ENCODE data around the gene NR6A1. TPM values are rescaled to one million over a fixed set of nuclear protein-coding genes. Genes with fewer than 3 reads are reported as not detected.

NR6A1 gene
- total RNA-seq, 1 donor from 2014 or later = 0.81 TPM

DNA sequence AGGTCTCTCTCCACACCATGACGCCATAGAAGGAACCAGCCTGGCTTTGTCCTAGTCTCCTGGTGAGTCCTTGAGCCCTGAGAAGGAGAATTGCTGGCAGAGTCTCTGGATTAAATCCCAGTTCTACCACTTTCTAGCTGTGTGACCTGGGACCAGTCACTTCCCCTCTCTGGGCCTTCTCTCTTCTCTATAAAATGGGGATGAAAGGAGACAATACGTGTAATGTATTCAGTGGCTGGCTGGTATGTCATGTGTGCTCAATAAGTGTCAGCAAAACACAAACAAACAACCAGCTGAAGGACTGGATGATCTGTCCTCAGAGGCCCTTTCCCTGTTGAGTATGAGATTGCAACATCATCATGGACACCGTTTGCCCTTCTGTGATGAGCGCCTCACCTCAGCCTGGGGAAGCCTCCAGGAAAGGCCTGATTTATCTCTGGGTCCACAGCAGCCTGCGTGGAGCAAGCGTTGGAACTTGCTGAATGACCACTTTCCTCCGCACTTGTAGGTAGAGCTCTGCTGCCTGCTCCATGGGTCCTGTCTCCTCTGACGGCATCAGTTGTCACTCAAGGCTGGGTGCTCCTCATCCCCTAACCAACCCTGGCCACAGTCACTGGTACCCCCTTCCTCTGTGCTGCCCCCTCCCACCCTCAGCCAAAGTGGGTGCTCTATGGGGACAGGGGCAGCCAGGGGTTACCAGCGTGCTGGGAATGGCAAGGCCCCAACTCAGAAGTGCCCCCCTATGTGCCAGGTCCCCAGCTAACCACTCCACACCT lies 260.3 kb downstream of the NR6A1 start:
- intact Hi-C loops (cut with micrococcal nuclease) = no loop called here

DNA sequence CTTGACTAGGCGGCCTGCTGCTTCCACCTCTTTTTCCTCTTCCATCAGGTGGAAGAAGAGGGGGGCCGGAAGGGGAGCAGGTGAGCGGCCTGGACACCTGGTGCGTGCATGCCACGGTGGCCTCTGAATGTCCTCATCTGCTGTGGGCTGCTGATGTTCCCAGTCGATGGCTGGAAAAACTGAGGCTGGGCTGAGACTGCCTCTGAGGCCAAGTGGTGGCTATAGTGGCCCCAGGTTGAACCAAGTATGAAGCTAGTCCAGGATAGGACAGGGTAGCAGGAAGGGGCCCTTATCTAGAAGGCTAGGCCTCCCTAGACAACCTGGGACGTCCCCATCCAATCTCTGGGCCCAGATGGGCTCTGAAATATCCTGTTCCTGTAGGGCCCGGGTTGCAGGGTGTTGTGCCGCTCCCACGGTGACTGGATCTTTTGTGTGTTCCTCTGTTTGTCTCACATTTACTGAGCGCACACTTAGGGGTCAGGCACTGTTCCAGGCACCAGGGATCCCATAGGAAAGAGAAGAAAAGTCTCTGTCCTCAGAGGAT lies 263.2 kb downstream of the NR6A1 start:
- intact Hi-C loops (cut with micrococcal nuclease) = no loop called here

DNA sequence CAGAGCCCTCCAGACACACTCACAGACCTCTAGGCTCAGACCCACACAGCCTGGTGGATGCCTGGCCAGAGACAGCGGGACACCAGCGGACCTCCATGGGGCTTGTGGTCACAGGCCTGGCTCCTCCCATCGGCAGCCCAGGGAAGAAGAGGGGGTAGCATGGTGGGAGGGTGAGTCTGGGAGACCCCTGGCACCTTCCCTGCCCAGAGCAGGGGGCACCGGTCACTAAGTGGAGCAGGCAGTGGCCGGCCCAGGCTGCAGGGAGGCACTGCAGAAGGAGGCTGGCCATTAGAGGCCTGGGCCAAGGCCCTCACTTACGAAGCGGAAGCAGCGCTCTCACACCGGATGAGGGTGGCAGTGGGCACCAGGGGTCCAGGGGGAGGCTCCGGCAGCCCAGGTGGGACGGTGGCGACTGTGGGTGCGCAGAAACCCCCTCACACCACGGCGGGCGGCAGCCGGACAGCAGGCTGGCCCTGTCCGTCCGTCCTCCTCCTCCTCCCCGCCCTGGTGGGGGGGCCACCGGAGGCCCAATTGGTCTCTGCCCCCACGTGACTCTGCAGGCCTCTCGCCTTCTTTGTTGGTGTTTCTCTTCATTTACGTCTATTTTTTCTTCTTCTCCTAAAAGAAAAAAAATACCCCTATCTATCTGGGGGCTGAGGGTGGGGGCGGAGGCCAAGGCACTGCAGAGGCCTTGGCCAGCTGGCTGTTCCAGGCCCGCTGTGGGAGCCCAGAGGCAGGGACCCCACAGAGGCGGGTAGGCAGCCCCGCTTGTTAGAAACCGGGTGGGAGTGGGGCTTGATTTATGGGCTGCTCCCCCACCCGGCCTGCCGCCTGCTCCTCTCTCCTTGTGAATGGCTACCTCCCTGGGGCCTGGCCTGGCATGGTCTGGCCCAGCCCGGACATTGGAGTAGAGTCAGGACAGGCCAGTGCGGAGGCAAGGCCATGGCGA lies 263.9 kb downstream of the NR6A1 start, which contains the start of gene NR5A1:
TSS of gene NR5A1 (minus strand) at position 469 of the 949 bp plus-strand sequence. CDS start 4,004 bp downstream, outside the sequence.
- intact Hi-C loops (cut with micrococcal nuclease) = no loop called here

DNA sequence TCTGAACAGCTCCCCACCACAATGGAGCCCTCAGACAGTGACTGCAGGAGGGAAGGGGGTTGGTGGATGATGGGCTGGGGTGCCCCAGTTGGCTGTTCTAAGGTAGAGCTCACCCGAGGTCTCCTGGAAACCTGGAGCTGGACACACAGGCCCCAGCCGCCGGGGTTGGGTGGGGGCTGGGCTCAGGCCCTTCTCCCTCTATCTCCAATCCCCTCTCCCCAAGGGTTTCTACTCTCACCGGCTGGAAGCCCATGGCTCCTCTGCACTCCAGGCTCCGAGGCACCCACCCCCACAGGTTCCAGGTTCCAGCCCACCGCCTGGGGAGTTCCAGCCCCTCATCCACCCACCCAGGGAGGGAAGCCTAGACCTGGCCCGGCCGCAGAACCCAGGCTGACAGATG lies 264.7 kb downstream of the NR6A1 start:
- intact Hi-C loops (cut with micrococcal nuclease) = no loop called here

DNA sequence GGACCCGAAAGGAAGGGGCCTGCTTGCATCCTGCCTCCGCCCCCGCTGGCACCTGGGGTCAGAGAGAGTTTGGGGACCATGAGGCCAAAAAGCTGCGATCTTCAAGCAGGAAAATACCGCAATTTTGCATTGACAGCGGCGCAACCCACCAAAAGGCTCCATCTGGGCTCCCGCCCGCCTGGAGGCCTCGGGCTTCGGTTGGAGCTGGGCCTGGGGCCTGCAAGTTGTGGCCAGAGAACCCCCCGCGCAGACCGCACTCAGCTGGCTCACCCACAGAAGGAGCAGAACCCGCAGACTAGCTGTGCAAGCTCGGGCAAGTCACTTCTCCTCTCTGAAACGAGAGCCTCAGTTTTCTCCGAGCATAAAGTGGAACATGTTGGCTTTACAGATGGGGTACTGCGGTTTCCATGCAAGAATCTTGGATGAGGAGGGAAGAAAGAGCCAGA lies 265.2 kb downstream of the NR6A1 start:
- intact Hi-C loops (cut with micrococcal nuclease) = no loop called here

DNA sequence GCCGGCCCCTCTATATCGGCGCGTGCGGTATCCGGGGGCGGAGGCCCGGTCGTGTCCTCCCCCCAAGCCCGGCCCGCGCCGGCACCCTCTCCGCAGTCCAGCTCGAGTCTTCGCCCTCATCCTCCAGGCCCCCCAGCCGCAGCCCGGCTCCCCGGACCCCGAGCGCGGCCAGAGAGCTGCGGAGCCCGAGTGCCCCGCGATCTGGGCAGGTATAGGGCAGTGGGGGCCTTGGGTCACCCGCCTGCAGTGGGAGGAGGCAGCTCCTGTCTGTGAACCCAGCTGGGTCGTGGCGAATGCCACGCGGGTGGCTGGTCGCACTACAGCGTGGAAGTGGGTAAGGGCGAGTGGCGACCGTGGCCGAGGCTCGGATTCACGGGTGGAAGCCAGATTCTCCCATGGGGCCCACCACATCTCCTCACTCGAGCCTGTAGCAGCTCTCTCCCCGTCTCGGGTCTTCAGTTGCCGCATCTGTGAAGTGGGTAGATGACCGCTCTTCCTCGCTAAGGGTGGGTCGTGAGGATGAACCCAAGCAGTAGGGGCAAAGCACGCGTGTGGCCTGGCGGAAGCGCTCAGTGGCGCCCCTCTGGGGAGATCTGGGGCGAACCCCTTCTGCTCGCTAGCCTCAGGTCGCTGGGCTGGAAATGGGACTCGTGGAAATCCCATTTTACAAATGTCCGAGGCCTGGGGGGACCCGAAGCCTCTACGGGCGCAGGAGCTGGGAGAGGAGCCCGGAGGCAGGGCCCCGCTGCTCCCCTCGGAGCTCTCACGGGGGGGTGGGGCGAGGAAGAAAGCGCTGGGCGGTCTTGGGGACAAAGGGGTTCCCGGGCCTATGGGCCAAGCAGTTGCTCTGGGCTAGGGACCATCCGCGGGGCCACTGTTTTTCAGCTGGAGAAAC lies 265.9 kb downstream of the NR6A1 start:
- intact Hi-C loops (cut with micrococcal nuclease) = no loop called here

DNA sequence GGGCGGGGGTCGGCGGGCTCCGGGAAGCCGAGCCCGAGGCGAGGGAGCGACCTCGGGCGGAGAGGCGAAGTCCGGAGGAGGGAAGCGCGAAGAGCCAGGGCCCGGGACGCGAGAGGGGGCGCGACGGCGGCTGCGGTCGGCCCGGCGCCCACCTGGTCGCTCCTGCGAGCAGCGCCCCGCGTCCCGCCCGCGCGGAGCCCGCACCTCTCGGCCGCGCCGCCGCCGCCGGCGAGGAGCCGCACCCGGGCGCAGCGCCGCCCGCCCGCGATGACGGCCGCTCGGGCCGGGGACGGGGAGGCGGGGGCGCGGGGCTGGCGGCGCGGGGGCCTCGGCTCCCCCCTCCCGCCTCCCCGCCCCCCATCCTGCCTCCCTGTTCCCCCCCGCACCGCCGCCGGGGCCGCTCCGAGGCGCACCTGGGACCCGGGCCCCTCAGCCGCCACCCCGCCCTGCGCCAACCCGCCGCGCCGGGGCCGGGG lies 266.5 kb downstream of the NR6A1 start:
- intact Hi-C loops (cut with micrococcal nuclease) = no loop called here

DNA sequence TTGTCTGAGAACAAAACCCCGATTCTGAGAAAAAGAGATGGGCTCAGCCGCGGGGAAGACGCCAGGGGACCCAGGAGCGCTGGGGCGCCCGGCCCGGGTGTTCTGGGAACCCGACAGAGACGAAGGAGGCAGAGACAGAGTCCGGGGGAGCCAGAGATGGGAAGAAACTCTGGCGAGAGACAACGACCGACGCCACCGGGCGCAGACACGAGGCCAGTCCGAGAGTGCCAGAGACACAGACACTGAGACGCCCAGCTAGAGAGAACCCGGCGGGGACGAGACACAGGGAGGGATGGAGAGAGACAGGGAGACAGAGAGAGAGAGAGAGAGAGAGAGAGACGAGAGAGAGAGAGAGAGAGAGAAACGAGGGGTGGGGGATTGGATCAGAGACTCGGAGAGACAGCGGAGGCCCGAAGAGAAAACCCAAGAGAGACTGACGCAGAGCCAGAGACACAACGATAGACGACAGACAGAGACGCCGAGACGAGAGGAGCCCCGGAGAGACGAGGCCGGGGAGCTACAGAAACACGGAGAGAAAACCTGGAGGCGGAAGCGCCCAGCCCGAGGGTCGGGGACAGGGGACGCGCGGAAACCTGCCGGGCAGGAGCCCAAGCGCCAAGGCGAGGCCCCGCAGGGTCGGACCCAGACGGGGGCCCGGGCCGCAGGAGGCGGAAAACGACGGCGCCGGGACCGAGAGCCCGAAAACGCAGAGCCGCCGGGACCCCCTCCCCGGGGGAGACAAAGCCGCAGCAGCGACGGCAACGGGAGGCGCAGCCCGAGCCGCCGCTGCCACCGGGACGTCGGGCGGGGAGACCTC lies 267.2 kb downstream of the NR6A1 start:
- intact Hi-C loops (cut with micrococcal nuclease) = no loop called here

DNA sequence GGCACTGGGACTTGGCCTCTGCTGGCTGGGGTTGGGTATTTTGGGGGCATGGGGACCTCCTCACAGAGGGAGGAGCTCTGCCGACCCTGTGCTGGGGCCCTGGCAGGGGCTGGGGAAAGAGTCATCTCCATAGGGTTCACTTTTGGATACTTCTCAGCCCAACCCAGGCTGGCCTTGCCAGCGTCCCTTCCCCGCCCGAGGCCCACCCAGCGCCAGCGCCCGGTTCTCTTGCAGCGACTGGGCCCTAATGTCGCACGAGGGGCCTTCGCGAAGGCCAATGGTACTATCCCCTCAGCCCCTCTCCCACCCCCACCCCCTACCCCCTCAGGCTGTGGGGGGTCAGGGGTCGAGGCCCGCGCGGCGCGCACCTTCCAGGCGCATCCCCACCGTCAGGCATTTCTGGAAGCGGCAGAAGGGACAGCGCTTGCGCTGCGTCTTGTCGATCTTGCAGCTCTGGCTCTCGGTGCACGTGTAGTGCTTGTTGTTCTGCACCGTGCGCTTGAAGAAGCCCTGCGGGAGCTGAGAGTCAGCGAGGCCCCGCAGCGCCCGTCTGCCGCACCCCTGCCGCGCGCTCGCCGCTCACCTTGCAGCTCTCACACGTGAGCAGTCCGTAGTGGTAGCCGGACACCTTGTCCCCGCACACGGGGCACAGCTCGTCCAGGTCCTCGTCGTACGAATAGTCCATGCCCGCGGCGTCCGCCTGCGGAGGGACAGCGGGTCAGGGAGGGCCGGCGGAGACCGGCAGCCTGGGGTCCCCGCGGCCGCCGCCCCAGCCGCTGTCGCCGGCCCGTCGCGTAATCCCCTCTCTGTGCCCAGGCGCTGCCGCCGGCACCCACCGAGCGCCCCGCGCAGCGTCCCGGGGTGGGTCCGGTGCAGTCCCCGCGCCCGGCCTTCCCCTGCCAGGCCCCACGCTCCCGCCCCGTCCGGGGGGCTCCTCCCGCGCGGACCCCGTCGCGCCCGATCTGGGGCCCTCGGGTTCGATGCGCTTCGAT lies 268.1 kb downstream of the NR6A1 start:
- intact Hi-C loops (cut with micrococcal nuclease) = no loop called here

DNA sequence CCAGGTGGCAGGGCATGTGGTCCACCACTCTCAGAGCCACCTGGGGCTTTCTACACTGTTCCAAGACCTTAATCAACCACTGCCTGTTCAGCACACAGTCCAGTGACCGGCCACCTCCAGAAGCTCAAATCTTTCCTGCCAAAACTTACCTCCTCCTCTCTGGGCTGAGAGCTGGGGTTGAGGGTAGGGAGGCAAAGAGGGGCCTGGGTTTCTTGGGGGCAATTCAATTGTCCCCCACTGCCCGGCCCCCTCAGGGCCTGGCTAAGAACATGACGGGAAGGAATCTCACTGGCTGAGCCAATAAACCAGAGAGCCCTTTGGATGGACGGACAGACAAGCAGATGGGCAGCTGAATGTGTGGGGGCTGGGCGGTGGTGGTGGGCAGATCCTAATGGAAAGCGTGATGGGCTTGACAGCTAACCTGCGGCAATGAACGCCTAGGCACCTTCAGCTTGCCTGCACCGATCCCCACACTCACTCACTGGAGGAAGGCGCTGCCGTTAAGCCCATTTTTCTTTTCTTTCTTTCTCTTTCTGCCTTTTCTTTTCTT lies 269.3 kb downstream of the NR6A1 start:
- intact Hi-C loops (cut with micrococcal nuclease) = no loop called here

DNA sequence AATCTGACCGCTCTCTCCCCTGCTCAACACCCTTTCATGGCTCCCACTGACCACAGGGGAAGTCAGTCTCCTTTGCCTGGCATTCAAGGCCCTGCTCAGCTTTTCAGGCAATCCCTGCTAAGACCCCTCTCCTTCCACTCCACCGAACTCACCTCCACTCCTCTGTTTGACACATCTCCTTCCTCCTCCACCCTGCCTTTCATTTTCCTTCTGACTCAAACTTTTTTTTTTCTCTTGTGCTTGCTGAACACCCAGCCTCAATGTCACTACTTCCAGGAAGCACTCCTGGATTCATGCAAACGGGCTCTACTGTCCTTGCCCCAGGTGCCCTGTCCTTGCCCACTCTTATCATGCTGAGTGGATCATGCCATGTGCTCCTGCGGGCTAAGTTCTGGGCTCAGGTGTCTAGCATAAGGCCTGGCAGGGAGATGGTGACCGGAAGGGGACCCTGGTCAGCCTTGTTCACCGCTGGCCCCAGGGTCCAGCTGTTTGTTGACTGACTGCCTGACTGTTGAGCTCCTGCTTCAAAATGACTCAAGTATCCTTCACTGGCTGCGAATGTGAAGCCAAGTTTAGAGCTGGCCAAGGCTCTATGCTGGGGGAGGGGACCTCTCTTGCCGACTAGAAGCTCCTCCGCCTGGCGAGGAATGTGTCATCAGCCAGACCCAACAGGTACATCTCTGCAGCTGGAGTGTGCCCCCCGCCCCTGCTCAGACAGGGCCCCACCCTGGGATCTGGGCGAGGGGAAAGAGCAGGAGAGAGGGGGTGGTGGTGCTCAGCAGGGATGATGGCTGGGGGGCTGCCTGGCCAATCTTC lies 270.1 kb downstream of the NR6A1 start:
- intact Hi-C loops (cut with micrococcal nuclease) = no loop called here

DNA sequence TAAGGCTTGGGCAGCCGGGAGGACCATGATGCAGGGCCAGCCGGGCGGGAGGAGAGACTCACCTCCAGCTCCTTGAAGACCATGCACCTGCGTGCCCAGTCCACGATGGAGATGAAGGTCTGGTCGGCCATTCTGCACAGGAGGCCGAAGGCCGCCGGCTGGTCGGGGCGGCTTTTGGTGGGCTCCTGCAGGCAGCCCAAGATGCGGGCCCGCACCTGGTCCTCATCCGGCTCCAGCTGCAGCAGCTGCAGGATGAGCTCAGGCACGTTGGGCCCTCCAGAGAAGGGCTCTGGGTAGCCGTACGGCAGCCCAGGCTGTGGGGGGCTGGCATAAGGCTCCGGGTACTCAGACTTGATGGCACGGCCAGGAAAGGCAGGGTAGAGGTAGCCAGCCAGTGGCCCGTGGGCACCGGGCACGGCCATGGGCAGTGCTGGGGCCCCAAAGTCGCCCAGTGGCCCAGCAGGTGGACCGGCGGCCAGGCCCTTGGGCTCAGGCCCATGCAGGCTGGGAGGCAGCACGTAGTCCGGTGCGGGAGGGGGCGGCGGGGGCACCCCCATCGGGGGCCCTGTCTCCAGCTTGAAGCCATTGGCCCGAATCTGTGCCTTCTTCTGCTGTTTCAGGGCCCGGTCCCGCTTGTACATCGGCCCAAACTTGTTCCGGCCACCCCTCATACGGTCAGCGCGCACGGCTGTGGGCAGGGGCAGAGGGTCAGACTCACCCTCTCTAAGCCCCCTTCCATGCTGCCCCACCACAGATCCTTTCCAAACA lies 270.9 kb downstream of the NR6A1 start:
- intact Hi-C loops (cut with micrococcal nuclease) = no loop called here

DNA sequence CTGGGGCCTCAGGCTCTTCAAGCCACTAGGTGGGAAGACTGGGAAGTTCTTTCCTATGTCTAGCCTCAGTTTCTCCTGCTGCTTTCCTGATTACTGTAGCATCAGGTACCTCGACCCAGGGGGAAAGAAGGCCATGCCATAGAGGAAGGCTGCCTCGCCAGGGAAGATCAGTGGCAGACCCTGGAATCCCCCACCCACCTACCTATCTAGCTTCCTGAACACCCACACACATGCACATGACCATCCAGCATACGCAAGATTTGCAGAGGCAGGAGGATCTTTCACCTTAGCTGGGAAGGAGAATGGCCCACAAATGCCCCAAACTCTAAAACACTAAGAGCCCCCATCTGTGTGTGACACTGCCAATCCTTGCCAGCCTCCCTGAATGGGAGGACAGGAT lies 271.9 kb downstream of the NR6A1 start:
- intact Hi-C loops (cut with micrococcal nuclease) = no loop called here

DNA sequence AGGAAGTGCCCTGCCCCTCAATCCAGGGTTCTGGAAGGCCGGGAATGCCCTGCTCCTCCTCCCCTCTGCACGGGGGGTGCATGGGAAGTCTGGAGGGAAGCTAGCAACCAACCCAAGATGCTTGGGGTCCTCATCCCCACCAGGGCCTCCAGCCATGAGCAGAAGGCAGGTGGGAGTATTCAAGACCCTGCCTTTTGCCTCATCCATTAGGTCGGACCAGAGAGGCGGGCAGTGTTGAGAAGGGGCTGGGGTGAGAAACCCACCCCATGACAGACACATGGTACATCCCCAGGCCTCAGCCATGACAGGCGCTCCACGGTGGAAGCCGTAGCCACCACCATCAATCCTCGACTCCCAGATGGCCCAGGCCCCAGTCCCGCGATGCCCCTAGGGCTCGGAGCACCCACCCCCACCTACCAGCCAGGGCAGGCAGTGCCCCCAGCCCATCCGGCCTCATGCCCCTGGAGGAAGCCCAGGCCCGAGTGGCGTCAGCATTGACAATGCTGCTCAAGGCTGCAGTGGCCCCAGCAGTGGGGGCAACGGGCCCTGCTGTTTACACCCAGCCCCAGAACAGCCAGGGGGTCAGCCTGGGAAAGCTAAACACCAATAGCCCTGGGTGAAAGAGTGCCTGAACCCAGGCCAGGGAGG lies 272.5 kb downstream of the NR6A1 start:
- intact Hi-C loops (cut with micrococcal nuclease) = no loop called here

DNA sequence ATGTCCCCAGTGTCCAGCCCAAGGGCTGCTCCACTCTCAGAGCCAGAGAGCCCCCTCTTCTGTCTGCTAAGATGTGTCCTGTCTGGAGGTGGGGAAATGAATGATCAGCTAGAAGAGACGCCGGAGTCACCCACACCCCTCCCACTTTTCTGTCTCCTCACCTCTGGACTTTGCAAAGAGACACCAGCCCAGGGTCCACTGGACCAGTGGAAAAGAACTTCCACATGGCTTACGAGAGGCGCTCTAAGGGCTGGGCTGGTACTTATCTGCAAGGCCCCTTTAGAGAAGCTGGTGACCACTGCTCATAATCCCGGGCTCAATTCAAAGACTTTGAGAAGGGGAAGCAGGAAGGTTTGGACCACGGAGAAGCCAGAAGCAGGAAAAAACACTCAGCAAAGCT lies 273.1 kb downstream of the NR6A1 start:
- intact Hi-C loops (cut with micrococcal nuclease) = no loop called here

DNA sequence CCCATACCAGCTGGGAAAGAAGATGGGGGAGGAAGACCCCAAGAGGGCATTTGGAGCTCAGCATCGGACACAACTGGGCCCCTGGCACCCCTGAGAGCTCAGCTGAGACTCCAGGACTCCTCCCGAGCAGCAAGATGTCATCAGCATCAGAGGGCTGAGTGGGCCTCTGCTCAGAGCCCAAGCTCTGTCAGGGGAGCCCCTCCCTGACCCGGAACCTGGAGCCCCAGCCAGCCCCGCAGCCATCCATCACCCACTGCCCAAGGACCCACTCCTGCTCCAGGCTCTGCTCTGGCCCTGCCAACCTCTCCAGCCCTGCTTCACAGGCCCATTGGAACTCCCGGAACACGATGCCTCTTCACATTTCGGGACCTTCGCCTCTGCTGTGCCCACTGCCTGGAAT lies 273.7 kb downstream of the NR6A1 start:
- intact Hi-C loops (cut with micrococcal nuclease) = no loop called here

Measured in T-helper 1 cell treated with Interleukin-12 subunit alpha and Interleukin-12 subunit beta and Interleukin-4 antibody, amounts not matched to agents 30 ng/mL and 1 ng/mL, for 36 hours (primary cell).